Measurements from ENCODE around the gene MAU2.
A peak's percentile ranks its signal among the peaks of the same experiment; 100 is the strongest.
"Not testable (repeated sequence)": the region's sequence is repeated elsewhere in the genome, so short reads cannot be mapped to it uniquely, and the experiment has no call there.

The MAU2 gene

DNA sequence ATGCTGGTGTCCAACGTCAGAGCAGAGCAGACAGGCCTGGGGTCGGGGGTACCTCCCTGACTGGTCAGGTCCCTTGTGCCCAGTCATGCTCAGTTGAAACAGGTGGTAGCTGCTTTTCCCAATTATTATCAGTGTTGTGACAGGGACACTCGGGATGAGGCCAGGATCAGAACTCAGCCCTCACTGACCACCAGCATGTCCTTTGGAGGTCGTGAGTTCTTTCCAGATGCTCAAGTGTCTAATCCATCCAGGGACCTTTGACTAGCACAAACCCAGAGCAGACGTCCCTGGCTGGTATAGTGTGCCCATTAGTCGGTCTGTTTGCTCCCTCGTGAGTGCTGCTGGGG is 22.4 kb downstream of the MAU2 start:
- no peak overlapping the region for H3K27ac ChIP-seq
- no peak for DNase-seq (ENCODE audit: low read depth, low spot score)

DNA sequence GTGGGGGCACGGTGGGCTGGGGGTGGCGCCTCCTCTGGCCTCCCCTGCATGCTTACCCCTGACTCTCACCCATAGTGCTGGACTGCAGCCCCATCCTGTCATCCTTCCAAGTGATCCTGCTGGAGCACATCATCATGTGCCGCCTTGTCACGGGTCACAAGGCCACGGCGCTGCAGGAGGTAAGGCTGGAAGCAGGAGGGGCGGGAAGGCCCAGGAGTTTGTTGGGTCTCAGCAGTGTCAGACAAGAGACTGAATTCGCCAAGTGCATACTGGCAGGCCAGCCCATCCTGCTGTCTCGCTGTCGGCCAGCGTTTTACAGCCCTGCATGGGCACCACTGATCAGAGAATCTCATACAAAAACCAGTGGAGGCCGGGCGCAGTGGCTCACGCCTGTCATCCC is 23.1 kb downstream of the MAU2 start:
- H3K27ac ChIP-seq, result no peak overlapping the region
- DNase-seq (ENCODE audit: low read depth, low spot score), result no peak

DNA sequence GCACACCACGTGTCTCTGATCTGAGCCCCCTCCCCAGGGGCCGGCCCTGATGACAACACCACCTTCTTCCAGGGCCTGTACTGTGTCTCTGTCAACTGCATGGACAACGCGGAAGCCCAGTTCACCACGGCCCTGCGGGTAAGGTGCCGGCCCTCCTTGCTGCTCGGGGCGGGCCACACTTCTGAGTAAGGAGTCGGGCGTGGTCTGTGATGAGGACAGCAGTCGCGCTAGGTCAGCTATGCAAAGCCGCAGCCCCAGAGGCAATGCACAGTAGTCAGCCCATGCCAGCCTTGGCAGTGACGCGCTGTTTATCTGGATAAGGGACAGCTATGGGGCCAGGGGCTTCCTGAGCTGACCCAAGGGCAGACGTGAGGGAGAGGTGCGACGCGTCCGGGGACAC is 24.6 kb downstream of the MAU2 start:
- no peak overlapping the region for H3K27ac ChIP-seq
- DNase-seq (ENCODE audit: low read depth, low spot score), result no peak

DNA sequence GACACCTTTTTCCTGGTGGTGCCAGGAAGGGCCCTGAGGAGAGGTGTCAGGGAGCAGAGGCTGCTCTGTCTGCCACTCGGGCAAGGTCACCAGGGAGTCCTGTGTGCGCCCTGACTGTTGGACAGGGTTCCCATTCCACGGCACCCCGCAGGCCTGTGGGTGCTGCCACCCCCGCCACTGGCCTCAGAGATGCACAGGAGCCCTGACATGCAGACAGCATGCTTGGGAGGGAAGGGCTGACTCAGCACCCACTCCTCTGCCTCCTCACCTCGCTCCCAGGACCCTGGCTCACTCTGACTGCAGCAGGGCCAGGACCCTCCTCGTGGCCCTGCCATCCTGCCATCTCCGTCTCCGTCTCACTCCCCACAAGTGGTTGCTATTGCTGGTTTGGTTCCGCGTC is 25.3 kb downstream of the MAU2 start:
- H3K27ac ChIP-seq, result no peak overlapping the region
- no peak for DNase-seq (ENCODE audit: low read depth, low spot score)

DNA sequence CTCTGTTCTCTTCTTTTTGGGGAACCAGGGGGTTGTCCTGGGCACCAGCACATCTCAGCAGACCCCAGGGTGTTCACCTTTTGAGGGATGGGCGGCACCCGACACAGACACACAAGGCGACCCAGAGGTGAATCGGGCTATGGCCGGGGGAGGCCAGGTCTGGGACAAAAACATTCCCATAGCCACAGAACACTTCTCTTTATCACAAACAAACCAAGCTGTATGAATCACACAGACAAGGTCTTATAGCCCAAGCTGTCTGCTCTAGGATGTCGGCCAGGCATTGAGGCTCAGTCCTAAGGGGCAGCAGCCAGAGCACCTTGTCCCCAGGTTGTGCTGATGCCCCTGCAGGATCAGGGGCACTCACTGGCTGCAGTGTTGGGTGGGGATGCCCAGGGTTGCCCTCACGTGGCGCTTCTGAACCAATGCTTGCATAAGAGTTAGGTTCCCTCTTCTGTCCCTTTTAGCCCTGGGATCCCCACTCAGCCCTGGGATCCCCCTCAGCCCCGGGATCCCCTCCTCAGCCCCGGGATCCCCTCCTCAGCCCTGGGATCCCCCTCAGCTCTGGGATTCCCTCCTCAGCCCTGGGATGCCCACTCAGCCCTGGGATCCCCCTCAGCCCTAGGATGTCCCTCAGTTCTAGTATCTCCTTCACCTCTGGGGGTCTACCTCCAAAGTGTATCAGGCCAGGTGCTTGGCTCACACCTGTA is 26.9 kb downstream of the MAU2 start:
- H3K27ac ChIP-seq, result no peak overlapping the region
- DNase-seq (ENCODE audit: low read depth, low spot score), result no peak

DNA sequence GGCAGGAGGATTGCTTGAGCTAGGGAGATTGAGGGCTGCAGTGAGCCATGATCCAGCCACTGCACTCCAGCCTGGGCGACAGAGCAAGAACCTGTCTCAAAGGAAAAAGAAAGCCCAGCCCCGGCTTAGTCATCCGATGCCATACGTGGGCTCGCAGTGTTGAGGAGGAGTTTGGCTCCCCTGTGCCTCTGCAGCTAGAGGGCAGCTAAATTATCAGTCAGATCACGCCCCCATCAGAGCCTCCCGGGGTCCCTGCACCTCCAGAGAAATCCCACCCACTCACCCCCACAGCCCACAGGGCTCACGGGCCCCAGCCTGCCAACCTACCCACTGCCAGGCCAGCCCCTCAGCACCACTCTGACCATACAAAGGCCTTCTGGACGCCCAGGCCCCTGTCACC is 27.6 kb downstream of the MAU2 start:
- H3K27ac ChIP-seq, result no peak overlapping the region
- no peak for DNase-seq (ENCODE audit: low read depth, low spot score)

DNA sequence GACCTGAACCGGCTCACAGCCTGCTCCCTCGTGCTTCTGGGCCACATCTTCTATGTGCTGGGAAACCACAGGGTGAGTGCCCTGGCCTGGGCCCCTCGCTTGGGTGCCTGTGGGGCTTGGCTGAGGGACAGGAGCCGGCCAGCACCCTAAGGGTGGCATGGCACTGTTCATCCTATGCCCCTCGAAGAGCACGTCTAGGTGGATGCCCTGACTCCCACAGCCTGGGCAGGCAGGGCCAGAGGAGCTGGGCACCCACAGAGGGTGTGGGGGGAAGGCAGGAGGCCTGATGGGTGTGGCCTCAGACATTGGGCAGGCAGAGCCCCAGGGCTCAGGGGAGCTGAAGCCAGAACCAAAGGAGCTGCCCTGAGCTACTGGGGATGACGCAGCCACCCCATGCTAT is 28.7 kb downstream of the MAU2 start:
- H3K27ac ChIP-seq, result no peak overlapping the region
- no peak for DNase-seq (ENCODE audit: low read depth, low spot score)

DNA sequence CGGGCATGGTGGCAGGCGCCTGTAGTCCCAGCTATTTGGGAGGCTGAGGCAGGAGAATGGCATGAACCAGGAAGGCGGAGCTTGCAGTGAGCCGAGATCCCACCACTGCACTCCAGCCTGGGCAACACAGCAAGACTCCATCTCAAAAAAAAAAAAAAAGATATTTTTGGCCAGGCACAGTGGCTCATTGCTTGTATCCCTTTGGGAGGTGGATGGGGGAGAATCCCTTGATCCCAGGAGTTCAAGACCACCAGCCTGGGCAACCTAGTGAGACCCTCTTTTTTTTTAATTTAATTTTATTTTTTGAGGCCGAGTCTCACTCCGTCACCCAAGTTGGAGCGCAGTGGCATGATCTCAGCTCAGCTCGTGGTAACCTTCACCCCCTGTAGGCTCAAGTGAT is 30.1 kb downstream of the MAU2 start:
- not testable (repeated sequence) for DNase-seq (ENCODE audit: low read depth, low spot score)

DNA sequence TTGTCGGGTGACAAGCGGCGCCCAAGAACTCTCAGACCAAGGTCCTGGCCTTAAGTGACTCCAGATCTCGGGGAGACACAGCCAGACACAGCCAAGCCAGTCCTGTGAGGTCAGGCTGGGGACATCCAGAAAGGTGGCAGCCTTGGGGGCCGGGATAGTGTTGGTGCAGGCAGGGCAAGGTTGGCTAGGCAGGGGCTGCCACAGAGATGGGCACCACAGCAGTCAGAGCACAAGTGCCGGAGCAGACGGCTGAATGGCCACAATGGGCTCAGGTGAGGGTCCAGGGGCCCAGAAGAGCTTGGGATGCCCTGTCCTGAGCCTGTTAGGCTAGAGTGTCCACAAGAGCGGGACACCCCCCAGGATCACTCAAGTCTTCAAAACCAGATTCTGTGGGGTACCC is 32.2 kb downstream of the MAU2 start:
- H3K27ac ChIP-seq, result no peak overlapping the region
- DNase-seq (ENCODE audit: low read depth, low spot score), result no peak

More for the DNA sequence above, 30.1 kb downstream of the MAU2 start:
- not testable (repeated sequence) for H3K27ac ChIP-seq

DNA sequence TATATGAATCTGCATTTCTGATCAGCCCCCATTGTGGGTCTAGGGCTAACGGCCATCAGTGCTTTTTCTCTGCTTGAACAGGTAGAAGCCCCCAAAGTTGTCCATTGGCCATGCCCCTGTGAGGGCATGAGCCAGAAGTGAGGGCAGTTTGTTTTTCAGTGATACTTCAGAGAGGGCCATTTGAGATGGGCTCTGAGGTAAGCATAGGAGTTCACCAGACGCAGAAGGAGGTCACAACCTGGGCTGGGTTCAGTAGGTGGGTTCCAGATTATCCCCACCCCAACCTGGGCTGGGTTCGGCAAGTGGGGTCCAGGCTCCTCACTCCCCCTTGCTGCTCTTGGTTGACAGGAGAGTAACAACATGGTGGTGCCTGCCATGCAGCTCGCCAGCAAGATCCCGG is 33.4 kb downstream of the MAU2 start:
- H3K27ac ChIP-seq, result no peak overlapping the region
- no peak for DNase-seq (ENCODE audit: low read depth, low spot score)

DNA sequence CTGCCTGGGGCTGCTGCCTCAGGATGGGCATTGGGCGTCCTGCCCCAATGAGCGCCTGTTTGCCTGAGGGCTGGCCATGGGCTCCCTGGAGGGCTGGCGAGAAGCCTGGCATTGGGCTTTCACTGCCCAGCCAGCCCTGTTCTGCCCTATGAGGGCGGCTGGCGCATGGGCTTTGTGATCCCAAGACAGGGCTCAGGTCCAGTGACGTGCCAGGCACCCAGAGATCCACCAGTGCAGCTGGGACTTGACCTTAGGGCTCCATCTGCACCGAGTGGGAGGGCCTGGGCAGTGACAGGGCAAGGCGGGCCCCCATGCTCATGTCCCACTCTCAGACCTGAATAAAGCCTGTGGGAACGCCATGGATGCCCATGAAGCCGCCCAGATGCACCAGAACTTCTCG is 34.3 kb downstream of the MAU2 start:
- no peak for DNase-seq (ENCODE audit: low read depth, low spot score)
- no peak overlapping the region for H3K27ac ChIP-seq

DNA sequence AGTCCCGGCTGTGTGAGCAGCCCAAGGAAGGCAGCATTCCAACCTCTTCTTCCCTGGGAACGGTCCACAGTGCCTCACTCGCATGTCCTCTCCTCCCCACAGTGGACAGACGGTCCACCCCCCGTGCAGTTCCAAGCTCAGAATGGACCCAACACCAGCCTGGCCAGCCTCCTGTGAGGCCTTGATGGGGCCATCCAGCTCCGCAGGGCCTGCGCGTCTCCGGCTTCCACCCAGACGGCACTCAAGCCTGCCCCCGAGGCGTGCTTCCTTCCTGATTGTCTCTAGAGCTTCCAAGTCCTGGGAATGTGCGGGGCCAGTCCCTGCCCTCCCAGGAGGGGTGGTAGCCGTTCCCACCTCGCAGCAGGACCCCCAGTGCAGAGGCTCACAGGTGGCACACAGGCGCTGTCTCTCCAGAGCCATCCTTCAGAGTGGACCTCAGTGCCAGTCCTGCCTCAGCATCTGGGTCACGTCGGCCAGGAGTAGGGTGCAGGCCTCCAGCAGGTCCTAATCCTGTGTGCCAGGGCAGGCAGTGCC is 35.0 kb downstream of the MAU2 start:
- no peak for DNase-seq (ENCODE audit: low read depth, low spot score)
- H3K27ac ChIP-seq, result no peak overlapping the region

DNA sequence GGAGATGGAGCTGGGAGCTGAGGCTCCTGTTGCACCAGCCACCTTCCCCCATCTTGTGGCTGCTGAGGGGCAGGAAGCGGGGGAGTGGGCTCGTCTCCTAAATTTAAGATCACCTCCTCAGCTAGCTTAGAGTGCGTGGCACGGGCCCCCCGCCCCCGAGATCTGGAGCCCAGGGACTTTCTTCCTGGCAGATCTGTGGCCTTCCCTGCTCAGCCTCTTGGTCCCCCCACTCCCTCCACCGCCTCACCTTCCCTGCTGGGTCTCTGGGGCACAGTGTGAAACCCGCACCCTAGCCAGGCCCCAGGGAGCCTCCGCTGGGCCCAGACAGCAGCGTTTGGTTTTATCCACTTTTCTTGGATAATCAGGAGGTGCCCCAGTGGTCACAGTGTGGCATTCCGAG is 35.9 kb downstream of the MAU2 start:
- no peak for DNase-seq (ENCODE audit: low read depth, low spot score)
- no peak overlapping the region for H3K27ac ChIP-seq

DNA sequence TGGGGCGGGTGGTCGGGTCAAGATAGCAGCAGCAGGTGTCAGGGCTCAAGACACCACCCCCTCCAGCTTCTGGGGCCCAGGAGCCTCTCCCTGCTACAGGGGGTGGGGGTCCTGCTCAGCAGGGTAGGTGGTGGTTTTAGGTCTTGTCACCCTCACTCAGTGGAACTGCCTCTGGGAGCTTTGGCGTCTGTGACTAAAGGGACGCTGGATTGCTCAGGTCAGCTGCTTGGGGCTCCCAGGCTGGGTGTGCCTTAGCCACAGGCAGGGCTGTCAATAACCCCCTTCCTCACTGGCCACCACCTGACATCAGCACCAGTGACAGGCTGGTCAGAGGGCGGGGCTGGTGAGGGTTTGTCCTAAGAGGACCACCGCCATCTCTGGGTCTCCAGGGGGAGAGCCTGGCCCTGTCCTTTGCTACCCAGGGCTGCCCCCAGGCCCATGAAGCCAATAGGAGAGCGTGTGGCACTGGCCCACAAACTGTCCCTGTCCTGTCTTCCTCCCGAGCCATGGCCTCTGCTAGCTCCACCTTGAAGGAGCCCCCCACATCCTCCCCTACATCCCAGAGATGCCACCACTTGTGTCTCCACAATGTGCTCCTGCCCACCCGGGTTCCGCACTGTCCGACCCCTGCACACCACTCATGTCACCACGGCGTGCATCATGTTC is 36.4 kb downstream of the MAU2 start:
- DNase-seq (ENCODE audit: low read depth, low spot score), result no peak
- no peak overlapping the region for H3K27ac ChIP-seq

DNA sequence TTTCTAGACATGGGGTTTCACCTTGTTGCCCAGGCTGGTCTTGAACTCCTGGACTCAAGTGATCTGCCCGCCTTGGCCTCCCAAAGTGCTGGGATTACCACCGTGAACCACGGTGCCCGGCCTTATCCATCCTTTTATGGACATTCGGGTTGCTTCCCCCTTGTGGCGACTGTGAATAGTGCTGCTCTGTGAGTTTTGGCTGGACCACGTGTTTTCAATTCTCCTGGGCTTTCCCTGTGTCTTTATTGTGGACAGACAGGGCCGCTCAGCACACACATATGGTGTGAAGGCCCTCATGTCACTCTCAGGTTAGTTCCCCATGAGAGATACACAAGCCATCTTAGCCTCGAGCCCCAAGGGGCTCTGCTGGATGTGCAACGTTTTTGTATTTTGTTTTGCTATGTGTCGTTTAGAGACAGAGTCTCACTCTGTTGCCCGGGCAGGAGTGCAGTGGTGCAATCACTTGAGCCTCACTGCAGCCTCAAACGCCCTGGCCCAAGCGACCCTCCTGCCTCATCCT is 40.5 kb downstream of the MAU2 start:
- H3K27ac ChIP-seq, result no peak overlapping the region
- no peak for DNase-seq (ENCODE audit: low read depth, low spot score)

DNA sequence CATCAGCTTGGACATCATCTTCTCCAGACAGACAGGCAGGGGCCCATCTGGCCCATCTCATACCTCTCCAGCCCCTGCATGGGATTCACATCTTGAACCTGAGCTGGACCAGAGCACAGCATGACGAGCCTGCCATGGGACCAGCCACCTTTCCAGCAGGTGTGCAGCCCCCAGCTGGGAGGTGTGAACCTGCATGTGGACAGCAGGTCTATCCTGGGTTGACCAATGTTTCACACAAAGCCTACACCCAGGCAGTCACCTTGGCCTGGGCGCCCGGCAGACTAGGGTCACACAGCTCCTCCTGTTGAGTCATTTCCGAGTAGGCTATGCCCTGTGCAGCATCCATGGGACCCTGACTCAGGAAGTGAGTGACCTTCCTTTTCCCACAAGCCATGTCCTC is 41.4 kb downstream of the MAU2 start:
- DNase-seq (ENCODE audit: low read depth, low spot score), result no peak
- no peak overlapping the region for H3K27ac ChIP-seq

DNA sequence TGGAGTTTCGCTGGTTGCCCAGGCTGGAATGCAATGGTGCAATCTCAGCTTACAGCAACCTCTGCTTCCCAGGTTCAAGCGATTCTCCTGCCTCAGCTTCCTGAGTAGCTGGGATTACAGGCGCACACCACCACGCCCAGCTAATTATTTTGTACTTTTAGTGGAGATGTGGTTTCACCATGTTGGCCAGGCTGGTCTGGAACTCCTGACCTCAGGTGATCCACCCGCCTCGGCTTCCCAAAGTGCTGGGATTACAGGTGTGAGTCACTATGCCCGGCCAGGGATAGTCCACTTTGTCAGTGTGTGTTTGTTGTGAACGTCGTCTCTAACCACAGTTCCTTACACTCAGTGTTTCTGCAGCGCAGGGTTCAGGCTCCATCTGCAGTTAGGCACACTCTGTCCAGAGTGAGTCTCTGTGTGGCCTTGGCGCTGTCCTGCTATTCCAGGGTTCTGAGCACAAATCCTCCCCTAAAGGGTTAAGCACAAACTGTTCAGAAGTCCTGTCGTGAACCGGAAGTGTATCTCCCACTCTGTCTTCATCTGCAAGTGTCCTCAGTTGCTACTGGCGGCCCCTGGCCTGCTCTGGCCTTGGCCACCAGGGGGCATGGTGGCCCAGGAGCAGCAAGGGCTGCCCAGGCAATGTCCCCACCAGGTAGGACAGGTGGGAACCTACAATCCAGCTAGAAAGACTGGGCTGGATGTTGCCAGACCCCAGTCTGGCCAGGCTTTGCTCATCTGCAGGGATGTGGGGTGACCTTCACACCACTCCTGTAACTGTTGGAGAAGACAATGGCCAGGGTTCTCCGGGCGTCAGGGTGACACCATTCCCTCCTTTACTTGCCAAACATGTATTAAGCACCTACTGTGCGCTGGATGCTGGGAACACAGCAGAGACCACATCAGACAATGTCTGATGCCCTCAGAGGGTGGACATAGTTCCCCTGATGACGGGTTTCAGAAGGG is 46.1 kb downstream of the MAU2 start:
- H3K27ac ChIP-seq, result peak overlapping the region; percentile 32
- no peak for DNase-seq (ENCODE audit: low read depth, low spot score)

DNA sequence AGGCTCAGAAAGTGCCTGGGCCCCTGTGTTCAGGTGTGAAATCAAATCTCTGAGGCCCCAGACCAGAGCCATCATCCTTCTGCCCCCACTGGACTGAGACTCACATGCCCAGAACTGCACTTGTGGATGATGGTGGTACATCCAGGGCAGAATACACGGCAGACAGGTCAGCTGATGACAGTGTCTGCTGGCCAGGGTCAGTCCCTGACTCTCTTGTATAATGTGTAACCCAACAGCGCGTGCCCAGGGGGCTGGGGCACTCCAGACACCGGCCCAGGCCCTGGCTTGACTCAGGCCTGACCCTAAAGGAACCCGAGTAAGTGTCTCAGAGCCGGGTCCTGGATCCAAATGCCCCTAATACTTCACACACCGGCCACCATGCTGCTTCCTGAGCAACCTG is 47.5 kb downstream of the MAU2 start:
- no peak overlapping the region for H3K27ac ChIP-seq
- DNase-seq (ENCODE audit: low read depth, low spot score), result no peak

DNA sequence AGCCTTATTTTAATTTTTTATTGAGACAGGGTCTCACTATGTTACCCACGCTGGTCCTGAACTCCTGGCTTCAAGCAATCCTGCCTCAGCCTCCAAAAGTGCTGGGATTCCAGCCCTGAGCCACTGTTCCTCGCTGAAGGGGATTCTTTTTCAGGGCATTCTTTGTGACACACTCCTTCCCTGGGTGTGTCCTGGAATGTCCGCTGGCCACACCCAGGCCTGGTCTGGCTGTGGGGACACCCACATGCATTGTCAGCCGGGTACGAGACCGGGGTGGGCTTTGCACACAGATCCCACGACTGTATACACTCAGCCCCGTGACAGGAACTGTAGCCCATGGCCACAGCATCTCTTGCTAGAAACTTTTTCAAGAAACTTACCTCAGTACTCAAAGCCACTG is 50.4 kb downstream of the MAU2 start:
- DNase-seq (ENCODE audit: low read depth, low spot score), result no peak
- H3K27ac ChIP-seq, result peak overlapping the region; percentile 22

DNA sequence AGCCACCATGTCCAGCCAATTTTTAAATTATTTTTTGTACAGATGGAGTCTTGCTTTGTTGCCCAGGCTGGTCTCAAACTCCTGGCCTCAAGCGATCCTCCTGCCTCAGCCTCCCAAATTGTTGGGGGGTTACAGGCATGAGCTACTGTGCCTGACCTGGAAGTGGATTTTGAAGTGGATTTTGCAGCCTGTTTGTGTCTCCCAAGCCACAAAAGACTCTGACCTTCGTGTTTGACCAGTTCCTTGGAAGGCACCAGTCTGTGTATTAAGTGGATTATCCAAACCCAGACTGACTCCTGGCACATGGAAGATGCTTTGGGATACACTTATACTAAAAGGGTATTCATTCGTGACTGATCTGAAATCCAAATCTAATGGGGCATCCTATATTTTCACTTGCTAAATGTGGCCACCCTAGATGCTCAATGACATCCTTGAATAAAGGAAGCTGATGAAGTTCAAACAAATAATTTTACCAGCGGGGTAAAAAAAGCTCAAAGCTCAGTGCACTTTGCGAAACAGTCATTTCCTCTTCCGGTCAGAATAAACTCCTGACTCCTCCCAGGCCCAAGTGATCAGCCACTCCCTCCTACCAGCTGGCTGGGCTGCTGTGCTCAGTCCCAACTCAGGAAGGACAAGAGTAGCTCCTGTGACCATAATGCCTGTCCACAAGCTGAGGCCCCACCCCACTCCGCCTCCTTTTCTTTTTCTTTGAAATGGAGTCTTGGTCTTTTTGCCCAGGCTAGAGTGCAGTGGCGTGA is 52.2 kb downstream of the MAU2 start:
- peak overlapping the region; percentile 60 for H3K27ac ChIP-seq

More for the DNA sequence above, 52.2 kb downstream of the MAU2 start:
- DNase-seq (ENCODE audit: low read depth, low spot score), result no peak

Measured in epithelial cell of prostate (primary cell).